Measurements from ENCODE around the gene GNPTAB.
"Not testable (repeated sequence)": the region's sequence is repeated elsewhere in the genome, so short reads cannot be mapped to it uniquely, and the experiment has no call there.

DNA sequence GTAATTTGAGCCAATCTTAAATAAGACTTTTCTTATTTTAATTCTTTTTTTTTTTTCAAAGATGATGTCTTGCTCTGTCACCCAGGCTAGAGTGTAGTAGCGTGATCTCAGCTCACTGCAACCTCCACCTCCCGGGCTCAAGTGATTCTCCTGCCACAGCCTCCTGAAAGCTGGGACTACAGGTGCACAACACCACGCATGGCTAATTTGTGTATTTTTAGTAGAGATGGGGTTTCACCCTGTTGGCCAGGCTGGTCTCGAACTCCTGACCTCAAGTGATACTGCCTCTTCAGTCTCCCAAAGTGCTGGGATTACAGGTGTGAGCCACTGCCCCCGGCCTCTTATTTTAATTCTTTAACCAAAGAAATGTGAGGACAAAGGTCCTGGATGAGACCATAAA is 25.9 kb upstream of the GNPTAB start:
- TF ChIP-seq, protein P1, sequence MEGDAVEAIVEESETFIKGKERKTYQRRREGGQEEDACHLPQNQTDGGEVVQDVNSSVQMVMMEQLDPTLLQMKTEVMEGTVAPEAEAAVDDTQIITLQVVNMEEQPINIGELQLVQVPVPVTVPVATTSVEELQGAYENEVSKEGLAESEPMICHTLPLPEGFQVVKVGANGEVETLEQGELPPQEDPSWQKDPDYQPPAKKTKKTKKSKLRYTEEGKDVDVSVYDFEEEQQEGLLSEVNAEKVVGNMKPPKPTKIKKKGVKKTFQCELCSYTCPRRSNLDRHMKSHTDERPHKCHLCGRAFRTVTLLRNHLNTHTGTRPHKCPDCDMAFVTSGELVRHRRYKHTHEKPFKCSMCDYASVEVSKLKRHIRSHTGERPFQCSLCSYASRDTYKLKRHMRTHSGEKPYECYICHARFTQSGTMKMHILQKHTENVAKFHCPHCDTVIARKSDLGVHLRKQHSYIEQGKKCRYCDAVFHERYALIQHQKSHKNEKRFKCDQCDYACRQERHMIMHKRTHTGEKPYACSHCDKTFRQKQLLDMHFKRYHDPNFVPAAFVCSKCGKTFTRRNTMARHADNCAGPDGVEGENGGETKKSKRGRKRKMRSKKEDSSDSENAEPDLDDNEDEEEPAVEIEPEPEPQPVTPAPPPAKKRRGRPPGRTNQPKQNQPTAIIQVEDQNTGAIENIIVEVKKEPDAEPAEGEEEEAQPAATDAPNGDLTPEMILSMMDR (conservative IDR thresholded peaks at IDR 0.05; ENCODE audit: low read length), result not testable (repeated sequence)
- not testable (repeated sequence) for TF ChIP-seq EZH2phosphoT487 (IDR thresholded peaks at IDR 0.05; ENCODE audit: borderline replicate concordance, low read depth, low read length)
